Frontal cortex (tissue), 4 donors: ENCODE data around the gene ACAN. TPM values are rescaled to one million over a fixed set of nuclear protein-coding genes. Genes with fewer than 3 reads are reported as not detected.

ENCODE experiments used
- DNase-seq, 2 donors: peaks; one replicate each; pipeline ENCODE4 v3.0.0; 2012; ENCODE audit warnings: low spot score in 2 of 2
- FAIRE-seq: peaks from 2 replicates; lab custom pipeline; 2012; peaks lifted over from hg19 to GRCh38; lab: Jason Lieb, UNC
- total RNA-seq: library from RNA; depleted of rRNA; stranded (reverse); fragments of >200 nt; gene quantifications from one replicate; pipeline ENCODE4 v1.2.3, GENCODE V29; 2014
- donor health status: control.
- donor health status: control.
- donor health status: control.

ACAN gene
- total RNA-seq, result 0.41 TPM

DNA sequence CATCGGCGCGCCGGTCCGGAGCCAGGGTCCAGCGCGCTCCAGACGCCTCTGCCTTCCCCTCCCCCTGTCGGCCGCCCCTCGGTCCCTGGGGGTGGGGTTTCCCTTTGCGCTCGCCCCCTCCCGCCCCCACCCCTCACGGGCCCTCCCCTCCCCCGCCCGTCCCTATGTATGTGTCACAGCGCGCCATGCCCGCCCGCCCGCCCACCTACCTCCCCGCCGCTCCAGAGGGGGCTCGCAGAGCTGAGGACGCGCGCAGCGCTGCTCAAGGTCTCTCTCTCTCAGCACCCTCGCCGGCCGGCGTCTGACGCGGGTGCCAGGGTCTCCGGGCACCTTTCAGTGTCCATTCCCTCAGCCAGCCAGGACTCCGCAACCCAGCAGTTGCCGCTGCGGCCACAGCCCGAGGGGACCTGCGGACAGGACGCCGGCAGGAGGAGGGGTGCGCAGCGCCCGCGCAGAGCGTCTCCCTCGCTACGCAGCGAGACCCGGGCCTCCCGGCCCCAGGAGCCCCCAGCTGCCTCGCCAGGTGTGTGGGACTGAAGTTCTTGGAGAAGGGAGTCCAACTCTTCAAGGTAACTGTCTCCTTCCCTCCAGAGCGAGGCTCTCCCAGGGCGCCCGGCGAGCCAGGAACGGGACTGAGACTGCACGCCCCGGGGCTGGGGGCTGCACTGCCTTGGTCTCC lies at the start of gene ACAN:
Gene ACAN (plus strand): TSS at position 196 of the 679 bp plus-strand sequence. CDS start 32,771 bp downstream, outside the sequence.
- DNase-seq (peak; percentile 46 to 75), FAIRE-seq (no peak)

DNA sequence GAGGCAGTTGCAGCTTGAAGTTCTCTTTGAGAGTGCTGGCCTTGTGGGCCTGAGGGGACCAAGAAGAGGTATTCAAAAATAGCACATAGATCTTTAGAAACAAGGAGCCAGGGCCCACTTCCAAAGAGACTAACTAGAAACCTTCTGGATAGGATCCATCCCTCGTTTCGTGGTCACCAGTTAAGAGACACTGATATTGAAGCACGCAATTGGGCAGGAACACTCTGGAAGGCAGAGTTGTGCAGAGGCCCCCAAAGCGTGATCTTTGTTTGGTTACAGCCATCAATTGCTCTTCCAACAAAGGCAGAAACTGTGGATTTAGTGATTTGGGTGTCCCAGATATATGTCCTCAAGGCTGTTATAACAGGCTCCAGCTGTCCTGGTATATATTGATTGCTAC lies 46.7 kb upstream of the ACAN start:
- no peak for FAIRE-seq

DNA sequence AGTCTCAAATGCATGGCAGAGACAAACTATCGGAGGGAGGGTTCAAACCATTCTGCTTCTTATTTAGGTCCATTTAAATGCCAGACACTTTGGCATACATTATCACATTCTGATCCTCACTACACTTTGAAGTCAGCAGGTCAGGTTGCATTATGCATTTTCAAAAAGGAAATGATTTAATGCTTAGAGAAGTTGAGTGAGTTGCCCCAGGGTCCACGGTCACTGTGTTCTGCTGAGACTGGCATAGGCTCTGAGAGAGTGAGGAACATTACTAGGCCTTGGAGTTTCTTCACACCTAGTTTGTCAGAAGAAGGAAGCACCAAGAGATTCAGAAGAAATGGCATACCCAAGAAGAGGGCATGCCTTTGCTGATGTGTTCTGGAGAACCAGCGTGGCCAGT lies 46.3 kb upstream of the ACAN start:
- DNase-seq (no peak), FAIRE-seq (no peak)

More for the DNA sequence above, 46.7 kb upstream of the ACAN start:
- no peak for DNase-seq

DNA sequence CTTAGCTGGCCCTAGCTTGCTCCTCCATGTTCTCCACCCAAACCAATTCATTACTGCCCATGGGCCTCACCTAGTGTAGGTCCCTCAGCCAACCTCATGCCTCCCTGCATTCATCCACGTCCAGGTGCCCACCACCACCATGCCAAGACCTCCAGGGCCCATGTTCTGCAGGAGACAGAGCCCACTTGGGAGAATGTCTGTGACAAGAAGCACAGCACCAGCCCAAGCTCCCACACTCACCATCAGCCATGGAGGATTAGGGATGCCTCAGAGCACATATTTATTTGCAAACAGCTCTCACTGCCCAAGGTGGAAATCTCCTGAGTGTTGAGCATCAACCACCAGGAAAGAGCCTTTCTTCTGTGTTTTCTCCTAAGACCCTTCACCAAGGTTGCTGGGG lies 43.4 kb upstream of the ACAN start:
- DNase-seq (no peak), FAIRE-seq (no peak)

DNA sequence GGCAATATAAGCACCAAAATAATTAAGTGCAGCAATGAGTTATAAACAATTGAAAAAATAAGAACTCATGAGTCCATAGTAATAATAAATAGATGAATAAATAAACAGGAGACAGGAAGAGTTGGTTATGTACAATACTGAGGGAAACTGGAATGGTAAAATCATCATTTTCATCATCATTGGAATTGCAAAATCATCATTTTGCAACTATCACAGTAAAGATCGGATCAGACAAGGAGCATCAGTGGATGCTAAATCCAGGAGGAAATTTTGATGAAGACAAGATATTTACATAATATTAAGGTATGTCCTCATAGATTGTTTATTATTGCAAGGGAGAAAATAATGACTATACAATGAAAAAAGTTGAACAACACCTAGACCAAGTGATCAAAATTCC lies 38.8 kb upstream of the ACAN start:
- no peak for DNase-seq
- FAIRE-seq, result no peak

DNA sequence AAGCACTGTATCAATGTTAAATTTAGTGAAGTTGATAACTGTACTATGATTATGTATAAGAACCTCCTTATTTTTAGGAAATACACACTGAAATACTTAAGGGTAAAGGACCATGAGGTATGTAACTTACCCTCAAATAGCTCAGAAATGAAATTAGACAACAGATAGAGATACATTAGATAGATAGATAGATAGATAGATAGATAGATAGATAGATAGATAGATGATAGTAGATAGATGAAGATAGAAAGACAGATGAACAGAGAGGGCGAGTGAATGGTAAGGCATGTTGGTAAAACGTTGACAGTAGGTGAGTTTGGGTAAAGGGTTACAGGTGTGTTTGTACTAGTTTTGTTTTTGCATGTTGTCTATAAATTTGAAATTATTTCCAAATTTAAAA lies 38.0 kb upstream of the ACAN start:
- no peak for FAIRE-seq
- no peak for DNase-seq

DNA sequence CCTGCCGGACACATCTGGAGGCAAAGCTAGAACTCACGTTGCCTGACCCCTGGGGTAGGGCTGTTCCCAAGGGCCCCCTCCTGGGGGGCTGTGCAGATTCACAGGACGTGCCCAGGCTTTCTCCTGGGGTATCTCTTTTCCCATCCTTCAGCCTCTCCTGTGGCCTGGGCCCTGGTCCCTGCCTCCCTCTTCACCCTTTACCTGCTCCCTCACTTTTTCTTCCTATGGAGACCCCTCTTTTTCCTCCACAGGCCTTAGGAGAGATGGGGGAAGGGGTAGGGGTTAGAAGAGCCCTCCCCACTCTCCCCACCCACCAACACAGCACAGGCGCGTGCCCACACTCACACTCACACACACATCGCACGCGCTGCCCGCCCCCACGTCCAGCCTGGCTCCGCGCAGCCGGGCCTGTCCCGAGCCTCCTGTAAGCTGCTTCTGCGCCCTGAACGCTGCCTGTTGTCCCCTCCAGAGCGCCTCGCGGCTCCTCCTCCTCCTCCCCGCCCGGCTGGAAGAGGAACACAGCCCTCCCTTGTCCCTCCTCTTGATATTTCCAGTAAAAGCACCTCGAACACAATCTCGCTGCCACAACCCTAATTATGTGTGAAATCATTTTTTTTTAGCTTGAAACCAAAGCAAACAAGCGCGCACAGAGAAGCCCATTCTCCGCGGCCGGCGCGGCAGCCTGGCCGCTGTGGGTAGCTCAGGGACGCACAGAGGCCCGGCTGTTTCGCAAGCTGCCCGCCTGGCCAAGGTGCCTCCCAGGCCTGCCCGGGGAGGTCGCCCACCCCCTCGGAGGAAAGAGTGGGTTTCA lies 33.9 kb upstream of the ACAN start:
- DNase-seq (peak in 1 of 2 donors; percentile 52), FAIRE-seq (no peak)

DNA sequence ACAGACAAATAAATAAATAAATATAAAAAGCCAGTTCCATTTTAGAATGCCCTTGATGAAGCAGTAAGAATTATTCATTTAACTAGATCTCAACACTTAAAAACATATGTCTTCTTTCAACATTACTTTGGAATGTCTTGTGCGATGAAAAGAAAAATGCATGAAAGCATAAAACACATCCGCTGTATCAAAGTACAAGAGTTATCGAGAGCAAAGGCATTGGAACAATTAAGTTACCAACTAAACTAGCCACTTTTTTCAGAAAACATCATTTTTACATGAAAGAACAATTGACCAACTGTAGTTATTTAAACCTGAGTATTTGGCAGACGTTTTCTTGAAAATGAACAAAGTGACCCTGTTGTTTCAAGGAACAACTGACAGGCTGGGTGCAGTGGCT lies 27.5 kb upstream of the ACAN start:
- DNase-seq (no peak), FAIRE-seq (no peak)

DNA sequence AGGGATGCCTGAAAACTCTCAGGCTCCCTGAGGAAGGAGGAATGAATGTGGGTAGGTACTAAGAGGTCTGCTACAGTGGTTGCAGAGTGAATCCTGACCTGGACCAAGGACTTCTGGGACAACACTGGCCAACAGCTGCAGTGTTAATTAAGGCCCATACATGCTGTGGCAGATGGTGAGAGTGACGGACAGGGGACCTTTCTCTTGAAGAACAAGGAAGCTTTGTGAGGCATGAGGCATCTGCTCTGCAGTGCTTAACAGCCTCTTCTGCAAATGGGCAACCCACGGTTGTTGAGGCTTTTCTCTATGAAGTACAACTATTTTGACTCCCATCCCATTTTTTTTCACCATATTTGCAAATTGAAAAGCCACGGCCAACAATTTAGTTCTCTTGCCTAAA lies 26.6 kb upstream of the ACAN start:
- FAIRE-seq, result no peak

DNA sequence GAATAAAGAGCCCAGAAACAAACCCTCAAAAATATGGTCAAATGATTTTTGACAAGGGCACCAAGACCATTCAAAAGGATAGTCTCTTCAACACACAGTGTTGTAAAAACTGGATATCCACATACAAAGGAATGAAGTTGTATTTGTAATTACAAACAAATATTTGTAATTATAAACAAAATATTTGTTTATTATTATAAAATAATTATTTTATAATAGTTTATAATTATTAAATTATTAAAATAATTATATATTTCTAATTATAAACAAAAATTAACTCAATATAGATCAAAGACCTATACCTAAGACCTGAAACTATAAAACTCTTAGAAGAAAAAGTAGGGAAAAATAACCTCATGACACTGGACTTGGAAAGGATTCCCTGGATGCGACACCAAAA lies 23.3 kb upstream of the ACAN start:
- FAIRE-seq (peak; percentile 64), DNase-seq (no peak)

More for the DNA sequence above, 26.6 kb upstream of the ACAN start:
- no peak for DNase-seq

DNA sequence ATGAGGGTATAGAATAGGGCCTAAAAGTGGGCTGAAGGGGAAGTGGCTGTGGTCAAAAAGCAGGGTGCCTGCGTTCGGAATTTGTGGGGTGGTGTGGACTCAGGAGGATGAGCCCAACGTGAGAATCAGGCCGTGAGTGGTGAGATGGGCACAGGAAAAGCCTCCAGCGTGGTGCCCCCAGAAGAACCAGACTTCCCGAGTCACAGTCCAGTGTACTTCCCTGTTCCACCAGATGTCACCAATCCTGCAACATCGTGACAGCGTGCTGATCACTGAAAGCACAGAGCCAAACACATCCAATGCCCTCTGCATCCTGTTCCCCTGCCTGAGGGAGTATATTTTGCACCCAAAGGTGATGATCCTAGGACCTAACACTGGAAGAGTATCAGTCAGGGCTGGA lies 20.8 kb upstream of the ACAN start:
- FAIRE-seq, result no peak
- DNase-seq, result no peak

DNA sequence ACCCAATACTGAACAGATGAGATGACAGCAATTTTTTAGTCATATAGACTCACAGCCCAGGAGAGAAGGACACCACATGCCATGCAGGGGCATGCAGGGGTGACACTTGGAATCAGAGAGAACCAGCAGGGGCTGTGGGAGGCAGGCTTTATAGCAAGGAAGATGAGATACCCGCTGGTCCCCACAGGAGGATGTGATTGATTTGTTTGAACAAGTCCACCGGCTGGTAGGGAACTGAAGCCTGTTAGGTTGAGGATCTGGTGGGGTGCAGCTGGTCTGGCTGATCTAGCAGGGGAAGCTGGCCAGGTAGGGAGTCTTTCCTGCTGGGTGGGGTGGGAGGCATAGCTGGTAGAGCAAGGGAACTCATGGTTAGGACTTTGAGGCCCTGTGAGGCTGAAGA lies 18.0 kb upstream of the ACAN start:
- FAIRE-seq (no peak), DNase-seq (no peak)

DNA sequence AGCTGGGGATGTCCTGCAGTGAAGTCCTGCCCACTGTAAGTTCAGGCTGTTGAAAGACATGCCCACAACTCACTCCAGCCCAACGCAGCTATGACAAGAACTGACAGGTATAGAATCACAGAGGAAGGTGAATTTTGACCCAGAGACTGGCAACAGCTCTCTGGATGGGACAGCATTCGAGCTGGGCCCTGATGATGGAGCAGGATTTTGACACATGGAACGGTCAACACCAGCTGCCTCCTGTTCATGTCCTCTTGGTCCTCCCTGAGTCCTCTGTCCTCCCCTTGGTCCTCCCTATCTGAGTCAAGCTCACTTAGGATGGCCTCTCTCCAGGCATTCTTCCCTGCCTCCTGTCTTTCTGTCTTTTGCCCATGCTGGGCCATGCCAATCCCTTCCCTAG lies 15.2 kb upstream of the ACAN start:
- FAIRE-seq (no peak), DNase-seq (no peak)

DNA sequence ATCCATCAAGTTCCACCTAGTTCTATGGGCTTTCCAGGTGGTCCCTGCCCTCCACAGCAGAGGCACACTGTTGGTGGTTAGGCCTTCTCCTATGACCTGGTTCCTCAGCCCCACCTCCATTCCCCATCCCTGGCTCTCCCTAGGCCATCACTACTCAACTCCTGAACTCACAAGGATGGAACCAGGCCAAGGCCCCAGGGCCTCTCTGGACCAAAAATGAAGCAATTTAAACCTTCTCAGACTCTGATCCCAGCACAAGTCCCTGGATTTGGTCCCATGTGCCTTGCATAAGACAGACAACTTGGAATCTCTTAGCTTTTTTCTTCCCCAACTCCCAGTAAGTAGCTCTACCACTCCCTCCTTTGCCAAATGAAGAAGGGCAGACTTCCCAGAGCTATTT lies 14.4 kb upstream of the ACAN start:
- FAIRE-seq, result no peak

DNA sequence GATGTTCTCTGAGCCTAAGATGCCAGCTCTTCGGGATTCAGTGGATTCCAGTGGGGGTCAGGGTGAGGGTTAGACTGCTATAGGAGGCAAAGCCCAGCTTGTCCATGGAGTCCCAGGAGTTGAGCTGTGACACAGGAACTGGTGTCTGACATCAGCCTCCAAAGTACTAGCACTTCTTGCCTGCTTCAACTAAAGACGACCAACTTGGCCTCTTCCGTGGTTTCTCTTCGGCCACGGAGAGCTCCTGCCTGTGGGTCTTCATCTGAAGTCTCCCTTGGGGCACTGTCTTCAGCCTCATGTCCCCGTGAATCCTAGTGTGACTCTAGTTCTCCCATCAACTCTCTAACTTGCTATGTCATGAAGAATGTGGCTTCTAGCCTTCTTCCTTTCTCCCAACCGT lies 12.8 kb upstream of the ACAN start:
- DNase-seq (no peak), FAIRE-seq (no peak)

More for the DNA sequence above, 14.4 kb upstream of the ACAN start:
- DNase-seq, result no peak

DNA sequence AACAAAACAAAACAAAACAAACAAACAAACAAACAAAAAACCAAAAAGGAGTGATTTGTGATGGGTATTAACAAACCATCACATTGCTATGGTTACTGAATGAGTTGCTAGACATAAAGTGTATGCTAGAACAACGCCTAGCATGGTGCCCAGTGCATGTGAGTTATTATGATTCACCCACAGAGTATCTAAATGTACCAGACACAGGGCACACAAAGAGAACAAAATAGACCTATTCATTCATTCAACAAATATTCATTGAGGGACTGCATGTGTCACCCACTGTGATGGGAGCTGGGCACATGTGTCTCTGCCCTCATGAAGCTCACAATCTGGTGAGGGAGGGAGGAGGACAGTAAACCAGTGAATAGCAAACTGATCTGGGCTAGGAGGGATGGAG lies 11.6 kb upstream of the ACAN start:
- FAIRE-seq (no peak), DNase-seq (no peak)

DNA sequence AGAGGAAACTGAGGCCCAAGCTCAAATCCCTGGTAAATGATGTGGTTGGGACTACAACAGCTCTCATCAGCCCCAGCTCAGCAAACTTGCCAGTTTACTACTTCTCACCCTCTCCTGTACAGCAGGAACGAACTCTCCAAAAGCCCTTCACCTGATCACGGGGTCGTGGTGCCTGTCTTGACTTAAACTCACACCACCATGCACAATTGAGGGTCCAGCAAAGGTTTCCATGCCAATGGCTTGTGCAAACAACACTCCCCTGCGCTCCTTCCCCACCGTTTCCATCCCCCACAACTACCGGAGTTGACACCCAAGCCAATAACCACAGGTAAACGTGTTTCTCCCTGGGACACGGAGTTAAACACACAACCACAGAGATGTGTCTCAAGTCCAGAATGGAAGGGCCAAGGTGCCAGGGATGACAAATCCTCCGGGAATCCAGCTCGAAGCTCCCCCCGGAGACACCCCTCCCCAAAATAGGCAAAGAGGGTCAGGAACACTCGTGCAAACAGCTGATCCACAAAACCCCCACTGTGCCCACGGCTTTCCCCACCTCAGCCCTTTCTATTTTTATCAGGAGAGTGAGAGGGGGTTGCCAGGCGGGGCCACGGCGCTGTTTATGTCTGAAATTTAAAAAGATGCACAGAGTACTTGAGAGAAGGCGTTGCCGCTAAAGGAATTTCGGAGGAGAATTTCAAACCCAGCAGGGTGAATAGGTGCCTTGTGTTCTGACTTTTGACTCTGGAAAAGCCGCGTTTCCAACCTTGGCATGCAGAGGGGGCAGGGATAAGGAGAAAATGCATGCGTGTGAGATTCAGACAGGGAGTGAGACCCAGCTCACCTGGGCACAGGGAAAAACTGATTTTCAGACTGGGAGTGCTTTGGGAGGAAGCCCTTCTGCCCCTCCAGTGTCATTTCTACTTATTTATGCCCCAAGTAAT lies 10.6 kb upstream of the ACAN start:
- DNase-seq (no peak), FAIRE-seq (no peak)

DNA sequence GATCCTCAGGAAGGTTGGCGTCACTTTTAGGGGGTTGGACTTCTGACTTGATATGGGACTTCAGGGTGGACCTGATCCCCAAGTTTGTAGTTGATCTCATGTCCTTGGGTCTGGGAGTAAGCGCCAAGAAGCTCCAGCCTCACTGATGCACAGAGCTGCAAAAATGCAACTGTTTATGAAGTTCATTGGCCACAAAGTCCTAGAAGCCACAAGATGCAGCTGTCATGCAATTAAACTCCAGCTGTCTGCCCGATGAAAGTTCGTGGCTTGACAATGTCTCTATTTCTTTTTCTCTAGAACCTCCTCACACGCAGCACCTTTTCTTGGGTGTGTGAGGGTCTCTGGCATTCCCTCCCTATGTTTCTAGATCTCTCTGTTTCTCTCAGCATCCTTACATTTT lies 9.2 kb upstream of the ACAN start:
- no peak for DNase-seq
- FAIRE-seq, result no peak

DNA sequence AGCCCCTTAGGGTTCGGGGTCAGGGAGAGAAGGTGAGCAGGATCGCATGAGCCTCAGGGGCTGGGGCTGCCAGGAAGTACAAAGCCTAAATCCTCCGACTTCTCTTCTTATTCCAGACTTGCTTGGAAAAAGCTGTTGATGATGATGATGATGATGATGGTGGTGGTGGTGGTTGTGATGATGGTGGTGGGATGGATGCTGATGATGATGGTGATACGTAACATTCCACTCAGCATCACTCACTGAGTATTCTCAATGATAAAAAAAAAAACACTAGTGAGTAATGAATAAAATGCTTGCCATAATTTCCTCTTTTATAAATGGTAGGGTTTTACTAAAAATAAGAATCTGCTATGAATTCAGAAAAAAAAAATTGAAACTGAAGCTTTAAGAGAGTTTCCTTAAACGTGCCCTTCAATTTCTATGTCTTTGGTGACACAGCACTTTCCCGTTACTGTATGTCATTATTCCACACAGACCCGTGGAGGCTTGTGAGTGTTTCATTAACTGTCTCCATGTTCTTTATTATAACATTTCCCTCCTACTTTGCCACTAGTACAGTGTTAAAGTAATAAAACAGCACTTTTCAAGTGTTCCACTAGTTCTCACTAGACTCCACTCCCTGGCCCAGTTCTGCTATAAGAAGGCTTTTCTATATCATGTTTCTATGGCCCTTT lies 5.4 kb upstream of the ACAN start:
- DNase-seq (no peak), FAIRE-seq (no peak)

DNA sequence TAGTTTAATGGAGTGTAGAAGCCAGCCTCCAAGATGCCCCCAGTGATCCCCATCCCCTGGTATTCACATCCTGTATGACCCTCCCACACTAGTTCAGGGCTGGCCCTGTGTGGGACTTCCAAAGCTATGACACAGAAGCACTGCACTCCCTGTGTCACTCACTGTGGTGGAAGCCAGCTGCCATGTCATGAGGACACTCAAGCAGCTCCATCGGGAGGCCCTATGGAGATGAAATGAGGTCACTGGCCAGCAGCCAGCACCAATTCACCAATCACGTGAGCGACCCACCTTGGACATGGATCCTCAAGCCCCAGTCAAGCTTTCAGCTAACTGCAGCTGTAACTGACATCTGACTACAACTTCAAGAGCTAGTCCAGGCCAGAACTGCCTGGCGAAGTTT lies 3.9 kb upstream of the ACAN start:
- FAIRE-seq, result no peak

More for the DNA sequence above, 3.9 kb upstream of the ACAN start:
- DNase-seq, result no peak
